SK-MEL-5 (cell line): ENCODE measurements around the gene RHEX. TPM values are rescaled to one million over a fixed set of nuclear protein-coding genes. Genes with fewer than 3 reads are reported as not detected.

ENCODE experiments used
- DNase-seq: peaks from one replicate; pipeline ENCODE4 v3.0.0-alpha.2; 2016; ENCODE audit warnings: low read depth, low spot score
- in situ Hi-C: cut with HindIII; loops from 2 replicates; pipeline ENCODE4 v1.10.0; 2016; ENCODE audit warnings: low sequenced_read_pairs, high pct_unique_total_duplicates, low pct_unique_long_range_greater_than_20kb
- total RNA-seq: library from RNA; depleted of rRNA; stranded (reverse); fragments of >200 nt; shearing (Covaris generic); gene quantifications from 2 replicates; pipeline ENCODE4 v1.2.3, GENCODE V29; 2014

Gene RHEX
- total RNA-seq, 1 experiment from 2014 or later = not detected

GRCh38 chr1:206102292-206102936 lies 49.4 kb downstream of the RHEX start:
- no peak for DNase-seq
- in situ Hi-C loops = no loop called here

GRCh38 chr1:206103979-206104378 lies 51.0 kb downstream of the RHEX start:
- in situ Hi-C loops = no loop called here
- no peak for DNase-seq

- in situ Hi-C loops = no loop called here
- no peak for DNase-seq
Observed at GRCh38 chr1:206105464-206105995, 52.6 kb downstream of the RHEX start.

DNA sequence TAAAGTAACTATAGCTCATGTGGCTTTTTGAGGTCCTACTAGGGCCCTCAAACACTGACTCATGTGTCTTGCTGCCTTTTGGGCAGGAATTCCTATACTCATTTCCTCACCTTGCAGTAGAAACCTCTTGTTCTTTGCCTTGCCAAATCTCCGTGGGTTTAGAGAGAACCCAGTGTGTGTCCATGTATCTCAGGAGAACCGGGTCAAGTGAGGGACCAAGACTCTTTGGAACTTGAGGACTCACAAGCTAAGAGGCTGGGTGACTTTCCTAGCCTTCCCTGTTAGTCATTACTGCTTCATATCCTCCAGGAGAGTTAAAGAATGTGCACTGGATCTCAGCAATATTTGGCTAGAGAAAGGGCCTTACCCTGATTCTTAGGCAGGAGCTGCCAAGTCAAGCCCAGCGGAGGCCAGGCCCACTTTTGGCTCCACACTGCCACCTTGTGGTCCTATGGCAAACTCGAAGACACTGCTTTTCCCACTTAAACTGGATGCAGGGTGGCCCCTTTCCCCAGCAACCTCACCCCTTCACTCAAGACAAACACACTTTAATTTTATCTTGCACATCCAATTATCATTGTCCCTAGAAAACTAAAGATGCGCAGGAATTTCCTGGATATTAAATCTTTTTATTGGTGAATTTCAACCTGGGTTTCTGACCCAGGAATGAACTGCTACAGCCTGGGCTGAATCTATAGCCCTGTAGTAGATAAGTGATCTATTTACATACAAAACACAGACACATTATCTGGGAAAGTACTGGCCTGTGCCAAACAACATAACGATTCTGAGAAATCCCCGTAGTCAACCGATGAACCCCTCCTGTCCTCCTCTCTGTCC lies 53.6 kb downstream of the RHEX start:
- peak; percentile 81 for DNase-seq
- in situ Hi-C loops = no loop called here

DNA sequence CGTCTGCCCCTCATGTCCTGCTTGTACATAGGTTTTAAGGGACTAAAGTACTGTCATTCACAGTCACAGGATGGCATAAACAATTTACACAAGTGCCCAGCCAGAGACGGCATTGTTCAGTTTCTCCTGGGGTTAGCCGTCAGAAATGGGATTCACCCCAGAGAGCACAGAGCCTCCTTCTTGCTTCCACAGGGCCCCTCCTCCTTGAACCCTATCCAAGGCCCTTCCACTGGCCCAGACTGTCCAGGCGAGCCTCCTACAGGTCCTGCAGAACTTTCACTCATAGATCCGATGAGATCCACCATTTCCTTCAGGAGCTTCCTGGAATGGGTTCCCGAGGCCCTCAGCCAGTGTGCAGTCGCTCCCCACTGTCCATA lies 54.2 kb downstream of the RHEX start:
- no peak for DNase-seq
- in situ Hi-C loops = no loop called here

DNA sequence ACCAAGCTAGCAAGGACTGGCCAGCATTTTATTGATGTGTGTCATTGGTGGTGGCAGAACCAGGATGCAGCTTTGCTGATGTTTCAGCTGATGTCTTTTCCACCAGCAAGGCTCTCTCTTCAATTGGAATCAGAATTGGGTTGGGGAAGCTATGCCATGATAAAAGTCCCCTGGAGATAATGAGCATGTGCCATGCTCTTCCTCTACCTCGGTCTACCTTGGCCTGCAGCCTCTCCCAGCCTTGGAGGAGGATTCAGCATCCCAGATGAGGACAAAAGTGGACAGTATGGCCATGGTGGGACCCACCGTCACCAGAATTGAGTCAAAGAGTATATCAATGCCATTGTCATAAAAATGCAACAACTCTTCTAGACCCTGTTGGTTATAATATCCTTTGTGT lies 55.7 kb downstream of the RHEX start:
- no peak for DNase-seq
- in situ Hi-C loops = no loop called here

GRCh38 chr1:206109718-206110117 lies 56.7 kb downstream of the RHEX start:
- in situ Hi-C loops = no loop called here
- no peak for DNase-seq

- in situ Hi-C loops = no loop called here
- no peak for DNase-seq
Observed at GRCh38 chr1:206110161-206110560, 57.2 kb downstream of the RHEX start.

DNA sequence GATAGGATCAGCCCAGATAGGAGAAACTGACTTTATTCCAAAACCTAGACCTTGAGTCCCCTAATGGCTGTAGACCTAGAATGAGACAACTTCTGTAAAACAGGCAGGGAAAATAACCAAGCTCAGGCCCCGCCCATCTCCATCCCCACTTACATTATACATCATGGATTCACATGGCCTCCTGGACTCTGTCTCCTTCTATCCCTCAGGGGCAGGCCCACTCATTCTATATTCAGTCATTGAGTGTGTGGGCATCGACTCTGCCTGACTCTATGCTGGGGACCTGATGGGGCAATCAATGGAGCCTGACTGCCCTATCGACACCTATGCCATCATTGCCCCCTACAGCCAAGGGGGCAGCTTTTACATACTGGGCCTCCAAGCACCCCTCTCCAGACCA lies 57.8 kb downstream of the RHEX start:
- in situ Hi-C loops = no loop called here
- no peak for DNase-seq

GRCh38 chr1:206111271-206111927 lies 58.4 kb downstream of the RHEX start:
- no peak for DNase-seq
- in situ Hi-C loops = no loop called here

DNA sequence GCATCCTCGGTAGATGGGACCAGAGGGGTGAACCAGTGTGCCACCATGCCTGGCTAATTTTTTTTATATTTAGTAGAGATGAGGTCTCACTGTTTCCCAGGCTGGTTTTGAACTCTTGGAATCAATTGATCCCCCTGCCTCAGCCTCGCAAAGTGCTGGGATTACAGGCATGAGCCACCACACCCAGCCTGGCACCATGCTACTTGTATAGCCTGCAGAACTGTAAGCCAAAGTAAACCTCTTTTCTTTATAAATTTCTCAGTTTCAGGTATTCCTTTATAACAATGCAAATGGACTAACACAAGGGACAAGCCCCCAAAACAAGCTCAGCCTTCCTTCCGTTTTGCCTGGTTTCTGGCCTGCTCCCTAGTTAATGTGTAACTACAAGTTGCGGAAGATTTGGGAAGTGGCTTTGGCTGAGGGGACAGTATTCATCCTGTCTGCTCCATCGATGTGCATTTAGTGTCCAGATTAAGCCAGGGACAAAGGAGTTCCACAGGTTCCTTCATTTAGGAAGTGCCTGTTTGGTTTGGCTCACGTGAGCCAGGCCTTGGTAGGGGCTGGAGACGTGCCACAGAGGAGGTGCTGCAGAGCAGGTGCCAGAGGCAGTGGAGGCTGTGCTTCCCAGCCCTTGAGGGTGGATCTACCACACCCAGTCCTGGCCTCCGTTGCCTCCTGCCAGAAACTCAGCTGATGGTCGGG lies 59.8 kb downstream of the RHEX start:
- no peak for DNase-seq
- in situ Hi-C loops = no loop called here

GRCh38 chr1:206114692-206115640 lies 62.0 kb downstream of the RHEX start:
- no peak for DNase-seq
- in situ Hi-C loops = no loop called here

DNA sequence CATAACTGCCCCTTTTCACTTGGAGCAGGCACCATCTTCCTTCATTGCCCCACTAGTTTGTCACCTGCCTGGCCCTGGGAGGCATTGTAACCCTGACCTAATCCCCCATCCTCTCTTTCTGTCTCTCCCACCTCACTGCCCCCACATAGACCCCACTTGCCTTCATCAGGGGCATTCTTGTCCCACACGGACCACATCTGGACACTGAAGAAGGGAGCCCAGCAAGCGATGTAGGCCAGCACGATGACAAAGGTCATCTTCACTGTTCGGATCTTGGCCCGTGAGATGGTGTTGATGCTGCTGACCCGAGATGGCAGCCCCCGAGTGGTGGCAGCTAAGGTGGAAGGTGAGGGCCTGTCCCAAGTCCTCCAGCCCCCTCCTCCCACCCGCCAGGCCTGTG lies 62.8 kb downstream of the RHEX start:
- in situ Hi-C loops = no loop called here
- no peak for DNase-seq

DNA sequence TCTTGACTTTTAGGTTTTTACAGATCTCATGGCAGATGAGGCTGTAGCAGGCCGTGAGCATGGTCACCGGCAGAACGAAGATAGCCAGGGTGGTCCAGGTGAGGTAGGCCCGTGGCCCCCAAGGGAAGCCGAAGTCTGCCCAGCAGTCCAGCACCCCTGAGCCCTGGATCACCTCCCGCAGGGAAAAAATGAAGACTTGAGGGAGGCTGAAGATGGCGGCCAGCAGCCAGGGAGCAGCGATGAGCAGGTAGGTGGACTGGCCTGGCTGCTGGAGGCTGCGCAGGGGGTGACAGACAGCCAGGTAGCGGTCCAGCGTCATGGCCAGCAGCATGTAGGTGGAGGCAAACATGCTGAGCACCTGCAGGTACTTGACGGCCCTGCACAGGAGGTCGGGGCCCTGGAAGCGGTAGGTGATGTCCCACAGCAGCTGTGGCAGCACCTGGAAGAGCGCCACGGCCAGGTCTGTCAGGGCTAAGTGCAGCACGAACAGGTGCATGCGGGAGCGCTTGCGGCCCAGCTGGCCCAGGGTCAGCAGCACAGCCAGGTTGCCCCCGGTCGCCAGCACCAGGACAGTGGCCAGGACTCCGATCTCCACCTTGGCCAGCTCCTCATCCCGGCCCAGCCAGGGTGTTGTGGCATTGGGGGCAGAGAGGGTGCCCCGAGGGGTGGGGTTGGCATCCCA lies 63.4 kb downstream of the RHEX start:
- DNase-seq = no peak
- in situ Hi-C loops = no loop called here

DNA sequence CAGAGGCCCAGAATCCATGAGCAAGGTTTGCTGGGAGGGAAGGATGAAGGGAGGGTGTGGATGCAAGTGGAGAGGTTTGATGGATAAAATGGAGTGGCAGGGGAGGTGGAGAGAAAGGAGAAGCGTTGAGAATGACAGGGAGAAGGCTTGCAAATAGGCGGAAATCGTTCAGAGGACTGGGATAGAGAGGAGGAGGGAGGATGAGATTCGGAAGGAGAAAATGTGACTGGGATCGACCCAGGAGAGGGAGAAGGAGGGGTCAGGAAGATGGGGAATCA lies 63.8 kb downstream of the RHEX start:
- in situ Hi-C loops = no loop called here
- no peak for DNase-seq

GRCh38 chr1:206117151-206117948 lies 64.4 kb downstream of the RHEX start, which contains the start of gene AVPR1B:
TSS of gene AVPR1B (minus strand) at chr1:206117388. CDS start at chr1:206116890, 498 bp downstream.
- in situ Hi-C loops = no loop called here
- no peak for DNase-seq
